GM12872 (cell line): ENCODE data around the gene LUC7L3.

Experiments
- TF ChIP-seq, protein P1 (sequence below): IDR thresholded peaks from 3 replicates; pipeline ENCODE4 v1.5.1; 2011; ENCODE audit warnings: low read depth, mild to moderate bottlenecking, low read length, moderate library complexity; ENCODE audit not compliant: insufficient read depth

Gene LUC7L3

DNA sequence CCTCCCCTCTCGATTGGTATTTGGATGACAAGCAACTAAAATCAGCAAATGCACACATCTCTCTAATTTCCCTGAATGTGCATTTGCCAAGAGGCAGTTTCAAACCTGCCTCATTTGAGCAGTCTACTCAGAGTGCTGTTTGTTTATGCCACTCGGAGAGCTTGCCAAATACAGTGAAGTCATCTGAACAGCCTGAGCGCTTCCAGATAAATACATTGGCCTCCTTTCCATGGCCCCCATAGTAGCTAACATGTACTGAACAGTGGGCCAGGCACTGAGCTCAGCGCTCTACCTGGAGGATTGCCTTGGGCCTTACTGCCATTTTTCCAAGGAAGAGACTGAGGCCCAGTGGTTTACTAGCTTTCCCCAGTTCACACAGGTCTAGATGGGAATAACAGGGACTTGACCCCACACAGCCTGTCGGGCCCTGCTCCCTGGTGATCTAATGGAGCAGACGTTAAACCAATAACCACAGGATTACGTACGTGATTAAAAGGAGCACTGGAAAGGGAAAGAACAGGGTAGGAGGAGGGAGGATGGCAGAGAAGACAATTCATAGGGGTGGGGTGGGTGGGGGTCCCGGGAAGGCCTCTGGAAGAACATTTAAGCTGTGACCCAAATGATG, 66.7 kb downstream of the LUC7L3 start:
- TF ChIP-seq, protein P1, sequence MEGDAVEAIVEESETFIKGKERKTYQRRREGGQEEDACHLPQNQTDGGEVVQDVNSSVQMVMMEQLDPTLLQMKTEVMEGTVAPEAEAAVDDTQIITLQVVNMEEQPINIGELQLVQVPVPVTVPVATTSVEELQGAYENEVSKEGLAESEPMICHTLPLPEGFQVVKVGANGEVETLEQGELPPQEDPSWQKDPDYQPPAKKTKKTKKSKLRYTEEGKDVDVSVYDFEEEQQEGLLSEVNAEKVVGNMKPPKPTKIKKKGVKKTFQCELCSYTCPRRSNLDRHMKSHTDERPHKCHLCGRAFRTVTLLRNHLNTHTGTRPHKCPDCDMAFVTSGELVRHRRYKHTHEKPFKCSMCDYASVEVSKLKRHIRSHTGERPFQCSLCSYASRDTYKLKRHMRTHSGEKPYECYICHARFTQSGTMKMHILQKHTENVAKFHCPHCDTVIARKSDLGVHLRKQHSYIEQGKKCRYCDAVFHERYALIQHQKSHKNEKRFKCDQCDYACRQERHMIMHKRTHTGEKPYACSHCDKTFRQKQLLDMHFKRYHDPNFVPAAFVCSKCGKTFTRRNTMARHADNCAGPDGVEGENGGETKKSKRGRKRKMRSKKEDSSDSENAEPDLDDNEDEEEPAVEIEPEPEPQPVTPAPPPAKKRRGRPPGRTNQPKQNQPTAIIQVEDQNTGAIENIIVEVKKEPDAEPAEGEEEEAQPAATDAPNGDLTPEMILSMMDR, result no peak

GRCh38 chr17:50787106-50787505, 67.7 kb downstream of the LUC7L3 start:
- TF ChIP-seq, protein P1, result no peak

GRCh38 chr17:50790618-50791017, 71.2 kb downstream of the LUC7L3 start:
- TF ChIP-seq, protein P1, result no peak

GRCh38 chr17:50792132-50792531, 72.7 kb downstream of the LUC7L3 start:
- TF ChIP-seq, protein P1, result no peak

- TF ChIP-seq, protein P1, result no peak
Measured at GRCh38 chr17:50793007-50793406, 73.6 kb downstream of the LUC7L3 start.

DNA sequence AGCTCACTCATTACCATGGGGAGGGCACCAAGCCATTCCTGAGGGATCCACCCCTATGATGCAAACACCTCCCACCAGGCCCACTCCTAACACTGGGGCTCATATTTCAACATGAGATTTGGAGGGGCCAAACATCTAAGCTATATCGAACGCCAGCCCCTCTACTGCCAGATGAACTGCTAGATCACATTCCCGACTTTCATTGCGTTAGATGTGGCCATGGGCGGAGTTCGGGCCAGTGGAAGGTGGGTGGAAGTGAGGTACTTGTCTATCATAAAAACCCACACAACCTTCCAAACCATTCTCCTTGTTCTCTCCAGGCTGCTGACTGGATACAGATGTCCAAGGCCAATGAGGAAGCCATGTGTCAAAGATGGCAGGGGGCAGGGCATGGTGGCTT, 75.0 kb downstream of the LUC7L3 start:
- TF ChIP-seq, protein P1, result no peak

DNA sequence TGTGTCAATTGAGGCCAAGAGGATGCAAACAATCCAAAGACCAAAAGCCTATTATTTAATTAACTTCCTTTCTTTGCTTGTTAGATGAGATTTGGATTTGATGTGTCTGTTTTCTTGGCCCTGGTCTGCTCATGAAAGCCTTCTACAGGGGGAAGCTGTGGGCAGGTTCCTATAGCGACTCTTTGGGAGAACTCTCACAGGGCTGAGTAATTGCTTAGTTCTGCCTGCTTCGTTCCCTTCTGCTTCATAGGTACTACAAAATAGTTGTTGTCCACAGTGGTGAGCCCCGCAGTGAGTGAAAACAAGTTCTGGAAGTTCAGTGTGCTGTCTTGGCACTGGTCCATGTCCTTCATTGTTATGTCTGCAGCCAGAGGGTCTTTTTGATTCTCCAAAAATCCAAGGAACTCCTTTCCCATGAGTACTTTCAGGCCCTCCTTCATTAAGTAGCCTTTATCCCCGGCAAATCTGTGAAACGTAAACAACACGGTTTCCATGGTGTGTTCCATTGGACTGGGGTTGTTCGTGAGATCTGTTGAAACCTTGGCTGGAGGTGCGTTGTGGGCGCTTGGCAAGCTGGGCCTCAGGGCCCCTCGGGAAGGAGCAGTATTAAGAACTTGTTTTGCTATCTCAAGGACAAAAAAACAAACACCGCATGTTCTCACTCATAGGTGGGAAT, 77.9 kb downstream of the LUC7L3 start:
- TF ChIP-seq, protein P1, result no peak
